GM12878 (cell line): Measurements from ENCODE around the gene CACNA2D2. TPM values are rescaled to one million over a fixed set of nuclear protein-coding genes. Genes with fewer than 3 reads are reported as not detected.

Experiments
- ATAC-seq: fragments of 200-7000 bp; cut with Tn5 transposase; 3 replicates; pipeline ENCODE4 v1.9.1; 2020; ENCODE audit warnings: mild to moderate bottlenecking, moderate library complexity
- Bru-seq: library from RNA; stranded (reverse); fragments of 400-500 nt; gene quantifications from one replicate; lab custom pipeline; 2021; lab: Mats Ljungman, UMichigan
- BruChase-seq, 2 experiments: library from RNA; stranded (reverse); fragments of 400-500 nt; gene quantifications; one replicate each; lab custom pipeline; 2021; lab: Mats Ljungman, UMichigan
- BruUV-seq: library from RNA; stranded (reverse); fragments of 400-500 nt; replicated peaks from 2 replicates; lab custom pipeline; 2021; lab: Mats Ljungman, UMichigan
- CTCF ChIA-PET: fragments of 300-600 bp; sonication (Branson Sonifier 250); formaldehyde crosslinking; extraction: SDS; loops from one replicate; lab custom pipeline; 2021; ENCODE audit warnings: inconsistent platforms; lab: Yijun Ruan, JAX
- POLR2A ChIA-PET: fragments of 350-600 bp; formaldehyde crosslinking; extraction: SDS; loops from one replicate; lab custom pipeline; 2021; ENCODE audit warnings: inconsistent platforms; lab: Charles Lee
- RAD21 ChIA-PET: fragments of 300-600 bp; sonication (Branson Sonifier 250); formaldehyde crosslinking; loops from one replicate; lab custom pipeline; 2023; ENCODE audit warnings: antibody characterized with exemption; ENCODE audit not compliant: unreplicated experiment; lab: Charles Lee
- SMC1A ChIA-PET: fragments of 300-600 bp; sonication (Branson Sonifier 250); formaldehyde crosslinking; loops from one replicate; lab custom pipeline; 2023; ENCODE audit not compliant: unreplicated experiment, uncharacterized antibody; lab: Charles Lee
- DNase-seq: peaks from one replicate; pipeline ENCODE4 v3.0.0-alpha.2; 2011; ENCODE audit warnings: low read depth, low spot score
- FAIRE-seq: peaks from 3 replicates; lab custom pipeline; 2011; peaks lifted over from hg19 to GRCh38; lab: Jason Lieb, UNC
- H2AFZ ChIP-seq: 2 replicates; pipeline ENCODE4 v1.6.0; 2011; ENCODE audit warnings: low read depth, low read length, control low read depth; ENCODE audit not compliant: control insufficient read depth
- H3K27ac ChIP-seq: 2 replicates; pipeline ENCODE4 v1.5.1; 2011; ENCODE audit warnings: control low read depth; ENCODE audit not compliant: control insufficient read depth, insufficient read depth
- H3K27me3 ChIP-seq, 2 experiments: replicated peaks in 1 of 2; 2 replicates each; pipeline versions ENCODE4 v1.6.0 to v1.6.1; 2011; ENCODE audit warnings: low read length in 1 of 2; ENCODE audit not compliant: control insufficient read depth in 2 of 2, insufficient read depth in 2 of 2
- H3K36me3 ChIP-seq, 2 experiments: 2 replicates each; pipeline ENCODE4 v1.5.1; 2011; ENCODE audit warnings: low read length in 1 of 2; ENCODE audit not compliant: control insufficient read depth in 2 of 2, insufficient read depth in 2 of 2
- H3K4me1 ChIP-seq: 2 replicates; pipeline ENCODE4 v1.6.1; 2011; ENCODE audit warnings: mild to moderate bottlenecking, low read length, moderate library complexity, mixed read lengths; ENCODE audit not compliant: control insufficient read depth, insufficient read depth
- H3K4me2 ChIP-seq: 2 replicates; pipeline ENCODE4 v1.6.0; 2011; ENCODE audit warnings: control low read depth; ENCODE audit not compliant: control insufficient read depth, insufficient read depth
- H3K4me3 ChIP-seq: fragments of 200-600 bp; sonication (generic); 2 replicates; pipeline ENCODE4 v1.5.1; 2016
- H3K79me2 ChIP-seq: 2 replicates; pipeline ENCODE4 v1.6.0; 2011; ENCODE audit warnings: low read length; ENCODE audit not compliant: control insufficient read depth, insufficient read depth
- H3K9ac ChIP-seq: 2 replicates; pipeline ENCODE4 v1.8.0; 2011; ENCODE audit warnings: low read length, control low read depth, mixed read lengths; ENCODE audit not compliant: control insufficient read depth, insufficient read depth
- H3K9me3 ChIP-seq: replicated peaks from 3 replicates; pipeline ENCODE4 v1.5.1; 2011; ENCODE audit warnings: mild to moderate bottlenecking, low read length; ENCODE audit not compliant: control insufficient read depth, insufficient read depth
- H4K20me1 ChIP-seq: 2 replicates; pipeline ENCODE4 v1.6.0; 2011; ENCODE audit not compliant: control insufficient read depth, insufficient read depth
- CEBPB ChIP-seq, 2 experiments: fragments of 150-350 bp in 1 of 2; IDR thresholded peaks; 2 replicates each; pipeline ENCODE4 v1.6.1; 2012 to 2014; ENCODE audit warnings: low read depth in 2 of 2, low read length in 2 of 2, borderline replicate concordance in 1 of 2, inconsistent platforms in 1 of 2
- HDAC6 ChIP-seq: fragments of 200-600 bp; sonication (generic); IDR thresholded peaks from one replicate; pipeline ENCODE4 v1.8.0; 2017; ENCODE audit warnings: antibody characterized with exemption; ENCODE audit not compliant: unreplicated experiment
- NFXL1 ChIP-seq: fragments of 450-650 bp; IDR thresholded peaks from 2 replicates; pipeline ENCODE4 v1.6.1; 2017; ENCODE audit warnings: antibody characterized with exemption, mild to moderate bottlenecking, borderline replicate concordance
- POLR2A ChIP-seq: IDR thresholded peaks from 2 replicates; pipeline ENCODE4 v1.6.1; 2011; ENCODE audit warnings: low read depth, mild to moderate bottlenecking, low read length
- SRF ChIP-seq, 2 experiments: IDR thresholded peaks; 2 replicates each; pipeline ENCODE4 v1.6.1; 2011; ENCODE audit warnings: low read depth in 2 of 2, low read length in 2 of 2, mild to moderate bottlenecking in 1 of 2, moderate library complexity in 1 of 2
- SUZ12 ChIP-seq: fragments of 200-600 bp; sonication (generic); IDR thresholded peaks from one replicate; pipeline ENCODE4 v1.6.1; 2018; ENCODE audit warnings: antibody characterized with exemption, mild to moderate bottlenecking; ENCODE audit not compliant: unreplicated experiment
- WGBS: methylation state at CpG from one replicate; pipeline ENCODE4 v1.1.6; 2016; ENCODE audit warnings: low lambda C conversion rate; ENCODE audit not compliant: insufficient replicate concordance, insufficient coverage; ENCODE audit errors: missing lambda C conversion rate; 5-methylcytosine and 5-hydroxymethylcytosine counted together
- in situ Hi-C: fragments of 300-500 bp; cut with MboI; formaldehyde crosslinking; loops from 9 replicates; pipeline ENCODE4 v1.14.3; 2018; ENCODE audit warnings: mixed read lengths
- intact Hi-C: fragments of 100-400 bp; cut with micrococcal nuclease; formaldehyde crosslinking; loops from one replicate; pipeline ENCODE4 v1.14.2; 2022; ENCODE audit not compliant: unreplicated experiment
- long read RNA-seq, 2 experiments: library from polyadenylated mRNA; unstranded; transcript quantifications; one replicate each; pipeline ENCODE4 v2.0.0, GENCODE V29; 2019 to 2020
- polyA minus RNA-seq, 3 experiments: library from RNA; depleted of rRNA, polyadenylated mRNA; stranded (reverse); fragments of >200 nt; gene quantifications; 2 replicates each; pipeline ENCODE4 v1.2.3, GENCODE V29; 2011
- polyA plus RNA-seq, 11 experiments: library from polyadenylated mRNA; depleted of rRNA in 4 of 11; unstranded in 6 of 11; stranded (reverse) in 5 of 11; fragments of >200 nt; fragmentation: Nextera tagmentation in 4 of 11; fragmentation: Illumina TruSeq in 1 of 11; extraction: Ambion mirVana in 4 of 11; extraction: Trizol in 1 of 11; gene quantifications; 1 replicate in 1 of 11; 2 replicates in 10 of 11; pipeline versions ENCODE4 v1.2.1 to v1.2.3, GENCODE V29; 2011 to 2016; ENCODE audit warnings: inconsistent platforms in 2 of 11, missing spikeins in 2 of 11, low read depth in 1 of 11
- total RNA-seq, 4 experiments: library from RNA; depleted of rRNA in 3 of 4; stranded (reverse); fragments of >200 nt in 3 of 4; fragmentation: Illumina TruSeq in 1 of 4; extraction: Trizol in 1 of 4; gene quantifications; 2 replicates each; pipeline versions ENCODE4 v1.2.1 to v1.2.3, GENCODE V29; 2013 to 2021

The CACNA2D2 gene
- not detected in 2 replicates for total RNA-seq (2013; cell fraction: nucleolus; rRNA removed)
- total RNA-seq (2014; rRNA removed) (not detected in 2 replicates), total RNA-seq (2014; rRNA removed; fragmentation: Illumina TruSeq; extraction: Trizol) (not detected in 2 replicates), total RNA-seq (2021) (0.03 and 0.11 TPM in 2 replicates), polyA plus RNA-seq (2011; rRNA removed) (not detected in 2 replicates), polyA plus RNA-seq (2014; fragmentation: Illumina TruSeq; extraction: Trizol) (0.07 TPM in 1 of 2 replicates, not detected in the other), polyA plus RNA-seq (2014; fragmentation: Nextera tagmentation; extraction: Ambion mirVana) (not detected), polyA plus RNA-seq (2014; rRNA removed) (not detected in 2 replicates), polyA plus RNA-seq (2016; fragmentation: Nextera tagmentation; extraction: Ambion mirVana) (not detected), polyA minus RNA-seq (2011; rRNA and poly(A)+ RNA removed) (not detected in 2 replicates), Bru-seq, nascent RNA (percentile 2 among the genes with signal in this experiment), BruChase-seq, experiment 1, labeled RNA remaining after a 6-hour chase (percentile 4 among the genes with signal in this experiment), BruChase-seq, experiment 2, labeled RNA remaining after a 2-hour chase (percentile 6 among the genes with signal in this experiment)
- 0.09 TPM for polyA plus RNA-seq (2011; ENCODE audit: low read depth)
- not detected in 2 replicates for polyA plus RNA-seq (2011; cell fraction: cytosol; rRNA removed)
- not detected in 2 replicates for polyA plus RNA-seq (2011; cell fraction: nucleus; rRNA removed)
- 0.14 TPM in 2 replicates for polyA plus RNA-seq (2012)
- polyA minus RNA-seq (2011; cell fraction: cytosol; rRNA and poly(A)+ RNA removed) = not detected in 2 replicates
- not detected in 2 replicates for polyA minus RNA-seq (2011; cell fraction: nucleus; rRNA and poly(A)+ RNA removed)
- long read RNA-seq, experiment 1 = 0 reads
- long read RNA-seq, experiment 2 = 0 reads

DNA sequence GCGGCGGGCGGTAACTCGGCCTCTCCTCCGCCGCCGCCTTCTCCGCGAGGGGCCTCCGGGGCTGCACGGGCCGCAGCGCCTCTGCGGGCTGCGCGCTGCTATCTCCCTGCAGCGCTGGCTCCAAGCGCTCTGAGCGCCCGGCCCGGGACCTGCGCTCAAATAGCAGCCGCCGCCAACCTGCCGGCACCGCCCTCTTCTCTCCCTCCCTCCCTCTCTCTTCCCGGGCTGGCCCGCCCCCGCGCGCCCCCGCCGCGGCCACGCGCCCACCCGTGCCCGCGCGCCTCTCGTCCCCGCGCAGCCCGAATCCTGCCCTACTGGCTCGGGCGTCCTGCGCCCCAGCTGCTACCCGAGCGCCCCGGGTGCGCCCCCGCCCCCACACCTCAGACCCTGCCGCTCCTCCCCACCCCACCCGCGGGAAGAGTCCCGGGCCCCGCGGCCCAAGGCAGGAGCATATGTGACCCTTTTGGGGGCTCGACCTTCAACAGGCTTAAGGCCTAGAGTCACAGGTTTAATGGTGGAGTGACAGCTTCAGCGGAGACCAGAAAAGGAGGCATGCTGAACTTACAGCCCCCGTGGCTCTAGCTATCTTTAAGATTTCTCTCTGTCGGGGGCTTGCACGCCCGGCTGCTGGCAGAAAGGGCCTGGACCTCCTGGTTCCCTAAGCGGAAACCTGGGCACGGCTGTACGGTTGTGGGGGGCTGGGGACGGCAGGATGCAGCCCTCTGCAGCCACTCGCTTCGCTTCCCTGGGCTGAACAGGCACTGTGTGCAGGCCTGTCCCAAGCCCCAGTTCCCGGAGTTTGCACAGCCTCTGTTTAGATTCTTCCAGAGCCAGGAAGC is at the start of gene CACNA2D2:
CACNA2D2 (minus strand) TSS at position 131 of the 839 bp plus-strand sequence. CDS start 211 bp downstream, outside the sequence.
- intact Hi-C loops = no loop called here
- no peak for FAIRE-seq
- no peak within 1 kb of the TSS for H3K4me3 ChIP-seq

More for the DNA sequence above, at the start of gene CACNA2D2:
- POLR2A ChIA-PET = no interaction called here
- peak within 1 kb of the TSS; percentile 13; the same call in 1 of the 2 replicates for H3K4me2 ChIP-seq
- ATAC-seq (peak; percentile 42; the same call in 2 of the 3 replicates), DNase-seq (no peak)
- SMC1A ChIA-PET = no interaction called here
- no peaks in the 10 kb centered on the region for H3K79me2 ChIP-seq
- in situ Hi-C loops = no loop called here
- BruUV-seq = no TSS peak
- no peak within 1 kb of the TSS for H2AFZ ChIP-seq
- 15% methylated on average over 15 of the region's 71 CpGs for WGBS
- peaks cover 7 to 11% of the 10 kb centered on the region in 2 experiments for H3K27me3 ChIP-seq
- H3K4me1 ChIP-seq = no peaks in the 10 kb centered on the region
- H3K9me3 ChIP-seq = no peaks in the 10 kb centered on the region
- RAD21 ChIA-PET = no interaction called here
- TF ChIP-seq NFXL1 = no peak
- TF ChIP-seq SUZ12 = peak; percentile 88
- peak; percentile 31; the same call in 1 of the 2 replicates for TF ChIP-seq POLR2A
- TF ChIP-seq CEBPB (IDR thresholded peaks at IDR 0.05; ENCODE audit: borderline replicate concordance in 1 of 2, low read depth in 2 of 2, low read length in 2 of 2) = no peak
- TF ChIP-seq SRF (IDR thresholded peaks at IDR 0.05; ENCODE audit: low read depth in 2 of 2, low read length in 2 of 2) = no peak
- TF ChIP-seq HDAC6 = no peak
- no peaks in the 10 kb centered on the region for H4K20me1 ChIP-seq
- no peak within 1 kb of the TSS for H3K27ac ChIP-seq
- CTCF ChIA-PET = no interaction called here
- H3K9ac ChIP-seq = no peak within 1 kb of the TSS
- H3K36me3 ChIP-seq = no peaks in the 10 kb centered on the region
